ENCODE measurements around the gene GAS6. TPM values are rescaled to one million over a fixed set of nuclear protein-coding genes. Genes with fewer than 3 reads are reported as not detected.

The GAS6 gene
- total RNA-seq, 4 donors from 2014 or later = 317 to 697 (median 547) TPM

- no peak overlapping the region for H3K4me3 ChIP-seq
- H3K9me3 ChIP-seq = no peaks in the 10 kb centered on the region
- no peaks in the 10 kb centered on the region for H3K27me3 ChIP-seq
- no peak for TF ChIP-seq CTCF (IDR thresholded peaks at IDR 0.05)
- TF ChIP-seq EP300 (IDR thresholded peaks at IDR 0.05) = no peak
- no peak for TF ChIP-seq POLR2A (IDR thresholded peaks at IDR 0.05)
- no peak for DNase-seq (ENCODE audit: low spot score in 2 of 2)
- H3K36me3 ChIP-seq = peaks cover 0 to 30% (median 0%) of the 10 kb centered on the region in 3 donors
- H3K27ac ChIP-seq = peak overlapping the region in 1 of 4 donors; percentile 55
- WGBS, 2 donors = 91 to 93% methylated on average over 24 to 30 of the region's 30 CpGs
- H3K4me1 ChIP-seq = peaks cover 7 to 79% (median 37%) of the 10 kb centered on the region in 4 donors
Observed at GRCh38 chr13:113843063-113843654, 20.7 kb downstream of the GAS6 start.

- H3K27ac ChIP-seq = no peak overlapping the region
- DNase-seq (ENCODE audit: low spot score in 2 of 2) = no peak
- H3K9me3 ChIP-seq = no peaks in the 10 kb centered on the region
- H3K4me3 ChIP-seq = no peak overlapping the region
- H3K4me1 ChIP-seq = peaks cover 7 to 82% (median 43%) of the 10 kb centered on the region in 4 donors
- no peaks in the 10 kb centered on the region for H3K27me3 ChIP-seq
- no peak for TF ChIP-seq CTCF (IDR thresholded peaks at IDR 0.05)
- no peak for TF ChIP-seq EP300 (IDR thresholded peaks at IDR 0.05)
- no peak for TF ChIP-seq POLR2A (IDR thresholded peaks at IDR 0.05)
- 88 to 92% methylated on average over 28 of the region's 29 CpGs for whole genome bisulfite sequencing, 2 donors
- H3K36me3 ChIP-seq = peaks cover 0 to 30% (median 0%) of the 10 kb centered on the region in 3 donors
Observed at GRCh38 chr13:113842336-113843062, 21.4 kb downstream of the GAS6 start.

GRCh38 chr13:113841353-113841650, 22.6 kb downstream of the GAS6 start:
- DNase-seq (ENCODE audit: low spot score in 2 of 2) = no peak
- Histone ChIP-seq H3K4me3 (no peak overlapping the region), H3K36me3 (peaks cover 0 to 22% (median 0%) of the 10 kb centered on the region in 3 donors), H3K27ac (peak overlapping the region; percentile 54 to 83 (median 68)), H3K9me3 (no peaks in the 10 kb centered on the region), H3K27me3 (no peaks in the 10 kb centered on the region), H3K4me1 (peaks cover 7 to 91% (median 51%) of the 10 kb centered on the region in 4 donors)
- TF ChIP-seq CTCF (IDR thresholded peaks at IDR 0.05) (no peak), POLR2A (IDR thresholded peaks at IDR 0.05) (no peak), EP300 (IDR thresholded peaks at IDR 0.05) (no peak)
- 65 to 69% methylated on average over 15 of the region's 15 CpGs for WGBS, 2 donors

- Histone ChIP-seq H3K4me1 (peaks cover 7 to 90% (median 48%) of the 10 kb centered on the region in 4 donors), H3K27ac (peak overlapping the region; percentile 54 to 83 (median 68)), H3K4me3 (no peak overlapping the region), H3K9me3 (no peaks in the 10 kb centered on the region), H3K36me3 (peaks cover 0 to 22% (median 0%) of the 10 kb centered on the region in 3 donors), H3K27me3 (no peaks in the 10 kb centered on the region)
- TF ChIP-seq POLR2A (IDR thresholded peaks at IDR 0.05) (no peak), EP300 (IDR thresholded peaks at IDR 0.05) (peak in 1 of 2 donors; percentile 54), CTCF (IDR thresholded peaks at IDR 0.05) (no peak)
- WGBS, 2 donors = 43 to 47% methylated on average over 20 to 30 of the region's 35 CpGs
- no peak for DNase-seq (ENCODE audit: low spot score in 2 of 2)
Observed at GRCh38 chr13:113840541-113841352, 23.1 kb downstream of the GAS6 start.
